GM12878 (cell line): ENCODE measurements around the gene FBN3. TPM values are rescaled to one million over a fixed set of nuclear protein-coding genes. Genes with fewer than 3 reads are reported as not detected.

Experiments
- ATAC-seq: fragments of 200-7000 bp; cut with Tn5 transposase; 3 replicates; pipeline ENCODE4 v1.9.1; 2020; ENCODE audit warnings: mild to moderate bottlenecking, moderate library complexity
- BruUV-seq: library from RNA; stranded (reverse); fragments of 400-500 nt; replicated peaks from 2 replicates; lab custom pipeline; 2021; lab: Mats Ljungman, UMichigan
- CTCF ChIA-PET: fragments of 300-600 bp; sonication (Branson Sonifier 250); formaldehyde crosslinking; extraction: SDS; loops from one replicate; lab custom pipeline; 2021; ENCODE audit warnings: inconsistent platforms; lab: Yijun Ruan, JAX
- POLR2A ChIA-PET: fragments of 350-600 bp; formaldehyde crosslinking; extraction: SDS; loops from one replicate; lab custom pipeline; 2021; ENCODE audit warnings: inconsistent platforms; lab: Charles Lee
- RAD21 ChIA-PET: fragments of 300-600 bp; sonication (Branson Sonifier 250); formaldehyde crosslinking; loops from one replicate; lab custom pipeline; 2023; ENCODE audit warnings: antibody characterized with exemption; ENCODE audit not compliant: unreplicated experiment; lab: Charles Lee
- SMC1A ChIA-PET: fragments of 300-600 bp; sonication (Branson Sonifier 250); formaldehyde crosslinking; loops from one replicate; lab custom pipeline; 2023; ENCODE audit not compliant: unreplicated experiment, uncharacterized antibody; lab: Charles Lee
- DNase-seq: peaks from one replicate; pipeline ENCODE4 v3.0.0-alpha.2; 2011; ENCODE audit warnings: low read depth, low spot score
- FAIRE-seq: peaks from 3 replicates; lab custom pipeline; 2011; peaks lifted over from hg19 to GRCh38; lab: Jason Lieb, UNC
- H2AFZ ChIP-seq: 2 replicates; pipeline ENCODE4 v1.6.0; 2011; ENCODE audit warnings: low read depth, low read length, control low read depth; ENCODE audit not compliant: control insufficient read depth
- H3K27ac ChIP-seq: 2 replicates; pipeline ENCODE4 v1.5.1; 2011; ENCODE audit warnings: control low read depth; ENCODE audit not compliant: control insufficient read depth, insufficient read depth
- H3K27me3 ChIP-seq, 2 experiments: replicated peaks in 1 of 2; 2 replicates each; pipeline versions ENCODE4 v1.6.0 to v1.6.1; 2011; ENCODE audit warnings: low read length in 1 of 2; ENCODE audit not compliant: control insufficient read depth in 2 of 2, insufficient read depth in 2 of 2
- H3K36me3 ChIP-seq, 2 experiments: 2 replicates each; pipeline ENCODE4 v1.5.1; 2011; ENCODE audit warnings: low read length in 1 of 2; ENCODE audit not compliant: control insufficient read depth in 2 of 2, insufficient read depth in 2 of 2
- H3K4me1 ChIP-seq: 2 replicates; pipeline ENCODE4 v1.6.1; 2011; ENCODE audit warnings: mild to moderate bottlenecking, low read length, moderate library complexity, mixed read lengths; ENCODE audit not compliant: control insufficient read depth, insufficient read depth
- H3K4me2 ChIP-seq: 2 replicates; pipeline ENCODE4 v1.6.0; 2011; ENCODE audit warnings: control low read depth; ENCODE audit not compliant: control insufficient read depth, insufficient read depth
- H3K4me3 ChIP-seq: fragments of 200-600 bp; sonication (generic); 2 replicates; pipeline ENCODE4 v1.5.1; 2016
- H3K79me2 ChIP-seq: 2 replicates; pipeline ENCODE4 v1.6.0; 2011; ENCODE audit warnings: low read length; ENCODE audit not compliant: control insufficient read depth, insufficient read depth
- H3K9ac ChIP-seq: 2 replicates; pipeline ENCODE4 v1.8.0; 2011; ENCODE audit warnings: low read length, control low read depth, mixed read lengths; ENCODE audit not compliant: control insufficient read depth, insufficient read depth
- H3K9me3 ChIP-seq: replicated peaks from 3 replicates; pipeline ENCODE4 v1.5.1; 2011; ENCODE audit warnings: mild to moderate bottlenecking, low read length; ENCODE audit not compliant: control insufficient read depth, insufficient read depth
- H4K20me1 ChIP-seq: 2 replicates; pipeline ENCODE4 v1.6.0; 2011; ENCODE audit not compliant: control insufficient read depth, insufficient read depth
- GABPA ChIP-seq: IDR thresholded peaks from 2 replicates; pipeline ENCODE4 v1.6.1; 2014; ENCODE audit warnings: antibody characterized with exemption, low read depth, mild to moderate bottlenecking, inconsistent platforms
- RUNX3 ChIP-seq: IDR thresholded peaks from 2 replicates; pipeline ENCODE4 v1.6.1; 2012; ENCODE audit warnings: low read length, inconsistent platforms
- SREBF2 ChIP-seq: IDR thresholded peaks from 2 replicates; pipeline ENCODE4 v1.6.1; 2012; ENCODE audit warnings: mild to moderate bottlenecking, low read length
- ZNF622 ChIP-seq: fragments of 450-650 bp; IDR thresholded peaks from 2 replicates; pipeline ENCODE4 v1.6.1; 2017; ENCODE audit warnings: mild to moderate bottlenecking, inconsistent platforms
- WGBS: methylation state at CpG from one replicate; pipeline ENCODE4 v1.1.6; 2016; ENCODE audit warnings: low lambda C conversion rate; ENCODE audit not compliant: insufficient replicate concordance, insufficient coverage; ENCODE audit errors: missing lambda C conversion rate; 5-methylcytosine and 5-hydroxymethylcytosine counted together
- in situ Hi-C: fragments of 300-500 bp; cut with MboI; formaldehyde crosslinking; loops from 9 replicates; pipeline ENCODE4 v1.14.3; 2018; ENCODE audit warnings: mixed read lengths
- intact Hi-C: fragments of 100-400 bp; cut with micrococcal nuclease; formaldehyde crosslinking; loops from one replicate; pipeline ENCODE4 v1.14.2; 2022; ENCODE audit not compliant: unreplicated experiment
- polyA plus RNA-seq, 11 experiments: library from polyadenylated mRNA; depleted of rRNA in 4 of 11; unstranded in 6 of 11; stranded (reverse) in 5 of 11; fragments of >200 nt; fragmentation: Nextera tagmentation in 4 of 11; fragmentation: Illumina TruSeq in 1 of 11; extraction: Ambion mirVana in 4 of 11; extraction: Trizol in 1 of 11; gene quantifications; 1 replicate in 1 of 11; 2 replicates in 10 of 11; pipeline versions ENCODE4 v1.2.1 to v1.2.3, GENCODE V29; 2011 to 2016; ENCODE audit warnings: inconsistent platforms in 2 of 11, missing spikeins in 2 of 11, low read depth in 1 of 11
- total RNA-seq, 4 experiments: library from RNA; depleted of rRNA in 3 of 4; stranded (reverse); fragments of >200 nt in 3 of 4; fragmentation: Illumina TruSeq in 1 of 4; extraction: Trizol in 1 of 4; gene quantifications; 2 replicates each; pipeline versions ENCODE4 v1.2.1 to v1.2.3, GENCODE V29; 2013 to 2021

FBN3 gene
- total and polyA plus RNA-seq, 10 of the 15 experiments (the other 5 are each of a cell fraction or from before 2014, with no cell fraction given) = 0.05 TPM; not detected in 9

- 85% methylated on average over 20 of the region's 20 CpGs for WGBS
- SMC1A ChIA-PET = no interaction called here
Observed at GRCh38 chr19:8065875-8066261, 83.5 kb downstream of the FBN3 start.

GRCh38 chr19:8064911-8065874, 84.2 kb downstream of the FBN3 start:
- ChIA-PET RAD21 (no interaction called here), POLR2A (no interaction called here), CTCF (no interaction called here), SMC1A (no interaction called here)
- no peak overlapping the region for H2AFZ ChIP-seq
- H3K4me2 ChIP-seq = peak overlapping the region; percentile 48; the same call in 1 of the 2 replicates
- in situ Hi-C loops = no loop called here
- no TSS peak for BruUV-seq
- H3K79me2 ChIP-seq = no peaks in the 10 kb centered on the region
- no peaks in the 10 kb centered on the region for H4K20me1 ChIP-seq
- peaks cover 3% of the 10 kb centered on the region; the same call in 2 of the 3 replicates for H3K9me3 ChIP-seq
- H3K27me3 ChIP-seq = no peaks in the 10 kb centered on the region
- 41% methylated on average over 24 of the region's 24 CpGs for WGBS
- no peak for DNase-seq
- TF ChIP-seq RUNX3 (peak; percentile 22; the same call in 1 of the 2 replicates), ZNF622 (no peak)
- TF ChIP-seq, all 136 proteins: peak for 1
- Histone ChIP-seq H3K4me3 (no peak overlapping the region), H3K4me1 (peaks cover 10% of the 10 kb centered on the region), H3K36me3 (no peaks in the 10 kb centered on the region), H3K27ac (no peak overlapping the region), H3K9ac (no peak overlapping the region)
- ATAC-seq (no peak), FAIRE-seq (no peak)
- intact Hi-C loops = no loop called here

More at GRCh38 chr19:8065875-8066261, 83.5 kb downstream of the FBN3 start:
- Histone ChIP-seq H3K9me3 (peaks cover 3% of the 10 kb centered on the region; the same call in 2 of the 3 replicates), H3K9ac (no peak overlapping the region), H3K79me2 (no peaks in the 10 kb centered on the region), H3K36me3 (no peaks in the 10 kb centered on the region), H3K4me2 (no peak overlapping the region), H3K4me3 (no peak overlapping the region), H3K27ac (no peak overlapping the region), H3K27me3 (no peaks in the 10 kb centered on the region), H4K20me1 (no peaks in the 10 kb centered on the region), H3K4me1 (peaks cover 10% of the 10 kb centered on the region), H2AFZ (no peak overlapping the region)
- ChIA-PET RAD21 (no interaction called here), CTCF (interaction anchor here (0.7 kb wide), 1 partner anchor 13 kb away, joined by 3 read pairs; no protein-coding TSS in a partner anchor), POLR2A (interaction anchor here (0.5 kb wide), 1 partner anchor 147 kb away, joined by 6 read pairs; no protein-coding TSS in a partner anchor)
- ATAC-seq = no peak
- no peak for FAIRE-seq
- intact Hi-C loops = no loop called here
- no peak for DNase-seq
- no TSS peak for BruUV-seq
- in situ Hi-C loops = no loop called here
- no peak for TF ChIP-seq GABPA
- TF ChIP-seq SREBF2 = no peak
